CD4-positive, alpha-beta T cell treated with Interleukin-6 at 100 ng/mL for 8 hours (primary cell): ENCODE data around the gene VSTM4.

ENCODE experiments used
- DNase-seq: peaks from one replicate; pipeline ENCODE4 v3.0.0-alpha.2; 2020; ENCODE audit warnings: mixed read lengths, low spot score

VSTM4 gene

GRCh38 chr10:49116509-49117375, 1.4 kb upstream of the VSTM4 start:
- no peak for DNase-seq

- no peak for DNase-seq
These were observed 630 bp upstream of the VSTM4 start for GRCh38 chr10:49115796-49116508.

DNA sequence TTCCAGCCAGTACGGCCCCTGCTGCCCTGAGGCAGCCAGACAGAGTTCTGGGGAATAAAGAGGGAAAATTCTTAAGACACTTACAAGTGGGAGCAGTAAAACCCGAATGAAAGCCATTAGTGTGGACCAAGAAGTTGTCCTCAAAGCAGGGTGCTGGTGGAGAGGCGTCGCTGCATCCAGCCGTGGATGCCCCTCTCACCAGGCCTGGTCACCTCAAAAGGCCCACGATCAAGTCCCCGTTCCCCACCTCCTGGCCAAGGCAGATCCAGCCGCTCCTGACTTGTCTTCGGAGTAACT, 656 bp downstream of the VSTM4 start:
- DNase-seq, result no peak

DNA sequence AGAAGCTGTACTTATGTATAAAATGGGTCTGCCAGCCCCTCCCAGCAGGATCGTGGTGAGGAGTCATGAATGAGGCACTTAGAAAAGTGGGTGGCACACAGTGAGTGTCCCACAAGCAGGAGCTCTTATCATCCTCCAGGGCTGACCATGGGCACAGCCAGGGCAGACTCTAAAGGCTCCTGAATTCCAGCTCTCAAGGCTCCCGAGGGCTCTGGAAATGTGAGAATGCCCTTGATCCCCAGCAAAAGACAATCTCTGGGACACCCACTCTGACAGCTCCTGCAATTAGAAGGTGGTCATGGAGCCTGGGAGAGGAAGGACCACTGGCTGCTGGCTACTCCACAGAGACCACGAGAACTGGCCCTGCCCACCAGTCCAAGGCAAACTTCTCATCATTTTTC, 1.6 kb downstream of the VSTM4 start:
- DNase-seq, result no peak

GRCh38 chr10:49112851-49113250, 2.5 kb downstream of the VSTM4 start:
- no peak for DNase-seq

- no peak for DNase-seq
These were observed 3.2 kb downstream of the VSTM4 start for GRCh38 chr10:49112098-49112497.

GRCh38 chr10:49111320-49111698, 4.0 kb downstream of the VSTM4 start:
- DNase-seq, result no peak

- DNase-seq, result no peak
These were observed 4.5 kb downstream of the VSTM4 start for GRCh38 chr10:49110684-49111319.

DNA sequence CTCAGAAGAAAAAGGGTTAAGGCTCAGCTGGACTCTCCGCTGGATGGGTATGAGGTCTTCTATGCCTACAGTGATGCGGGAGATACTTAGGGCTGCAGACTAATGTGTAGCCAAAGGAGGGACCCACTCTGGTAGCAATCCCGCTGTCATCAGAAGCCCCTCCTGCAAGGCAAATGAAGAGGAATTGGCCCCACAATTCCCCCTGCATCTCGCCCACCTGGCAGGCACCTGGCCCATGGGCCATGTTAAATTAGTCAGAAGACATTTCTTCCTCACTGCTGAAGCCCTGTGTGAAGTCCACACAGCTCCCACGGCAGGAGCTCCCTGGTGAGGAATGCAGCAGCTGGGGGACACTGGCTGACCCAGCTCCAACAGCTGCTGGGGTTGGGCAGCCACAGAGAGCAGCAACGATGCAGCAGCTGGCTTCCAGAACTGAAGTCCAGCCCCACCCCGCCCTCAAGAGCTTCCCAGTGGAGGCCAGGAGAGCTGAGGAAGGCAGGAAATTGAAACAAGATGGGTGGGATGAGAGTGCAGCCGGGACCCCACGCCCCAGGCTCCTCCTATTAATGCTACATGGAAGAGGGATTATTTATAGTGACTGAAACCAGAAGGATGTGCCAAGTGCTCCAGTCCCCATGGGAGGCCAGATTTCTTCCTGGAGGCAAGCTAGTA, 5.5 kb downstream of the VSTM4 start:
- DNase-seq, result no peak

GRCh38 chr10:49108656-49109055, 6.7 kb downstream of the VSTM4 start:
- no peak for DNase-seq

DNA sequence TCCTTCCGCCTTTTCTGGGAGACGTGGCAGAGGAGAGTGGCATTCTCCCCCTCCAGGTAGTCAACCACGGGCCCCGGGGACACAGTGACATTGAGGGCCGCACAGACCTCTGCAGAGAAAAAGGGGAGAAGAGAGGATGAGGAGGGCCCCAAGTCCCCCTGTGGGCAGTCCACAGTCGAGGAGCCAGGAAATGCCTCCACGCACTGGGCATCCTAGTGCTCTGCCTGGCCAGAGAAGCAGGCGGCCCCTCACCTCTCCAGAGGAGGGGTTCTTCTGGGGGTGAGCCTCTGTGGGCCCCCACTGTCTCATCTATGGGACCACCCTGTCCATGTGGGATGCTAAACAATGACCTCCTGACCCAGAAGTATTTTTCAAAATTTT, 7.4 kb downstream of the VSTM4 start:
- no peak for DNase-seq

- no peak for DNase-seq
These were observed 8.0 kb downstream of the VSTM4 start for GRCh38 chr10:49107111-49107886.

DNA sequence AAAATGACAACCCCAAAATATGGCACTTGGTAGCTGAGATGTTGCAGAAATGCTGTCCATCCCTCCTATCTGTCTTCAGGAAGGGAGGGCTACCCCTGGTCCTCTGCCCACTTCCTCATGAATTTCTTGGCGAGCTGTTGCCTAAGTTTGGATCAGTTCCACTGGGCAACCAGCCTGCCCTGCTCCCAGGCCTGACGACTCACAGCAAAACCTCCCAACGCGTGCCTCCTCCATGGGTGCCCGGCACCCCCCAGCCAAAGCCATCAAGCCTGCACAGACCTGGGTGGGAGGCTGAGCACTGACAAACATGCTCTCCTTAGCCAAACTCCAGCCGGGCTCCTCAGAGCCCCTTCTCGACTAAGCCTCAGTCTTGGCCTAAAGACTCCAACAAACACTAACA, 8.9 kb downstream of the VSTM4 start:
- no peak for DNase-seq

- DNase-seq, result no peak
These were observed 10.2 kb downstream of the VSTM4 start for GRCh38 chr10:49105076-49105475.

DNA sequence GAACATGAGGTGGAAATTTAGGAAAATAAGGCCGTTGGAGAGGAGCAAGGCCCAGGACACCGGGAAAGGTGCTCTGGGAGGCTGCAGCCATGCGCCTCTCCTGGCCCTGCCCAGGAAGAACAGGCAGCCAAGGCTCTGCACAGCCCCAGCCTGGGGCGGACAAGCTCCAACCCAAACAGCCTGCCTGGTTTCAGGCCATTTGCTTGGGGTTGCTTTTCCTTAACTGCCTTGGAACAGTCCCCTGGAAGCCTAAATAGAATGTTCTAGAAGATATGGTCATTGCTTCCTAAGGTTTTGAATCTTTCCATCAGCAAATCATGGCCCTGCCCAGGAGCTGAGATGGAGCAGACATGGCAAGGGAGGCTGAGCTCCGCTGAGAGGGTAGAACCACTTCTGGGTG, 11.0 kb downstream of the VSTM4 start:
- no peak for DNase-seq

DNA sequence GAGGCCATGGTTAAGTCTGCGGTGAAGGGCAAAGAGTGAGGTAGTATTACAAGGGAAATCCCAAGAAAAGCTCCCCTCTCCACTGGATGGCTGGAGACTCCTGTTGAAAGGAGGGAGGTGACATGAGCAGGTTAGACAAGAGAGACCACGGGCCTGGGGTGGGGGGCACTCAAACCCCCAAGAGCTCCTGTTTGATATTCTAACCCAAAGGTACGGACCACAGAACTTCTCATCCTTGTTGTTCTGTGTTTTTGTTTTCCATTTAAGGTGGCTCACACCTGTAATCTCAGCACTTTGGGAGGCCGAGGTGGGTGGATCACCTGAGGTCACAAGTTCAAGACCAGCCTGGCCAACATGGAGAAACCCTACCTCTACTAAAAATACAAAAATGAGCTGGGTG, 11.6 kb downstream of the VSTM4 start:
- DNase-seq, result no peak

DNA sequence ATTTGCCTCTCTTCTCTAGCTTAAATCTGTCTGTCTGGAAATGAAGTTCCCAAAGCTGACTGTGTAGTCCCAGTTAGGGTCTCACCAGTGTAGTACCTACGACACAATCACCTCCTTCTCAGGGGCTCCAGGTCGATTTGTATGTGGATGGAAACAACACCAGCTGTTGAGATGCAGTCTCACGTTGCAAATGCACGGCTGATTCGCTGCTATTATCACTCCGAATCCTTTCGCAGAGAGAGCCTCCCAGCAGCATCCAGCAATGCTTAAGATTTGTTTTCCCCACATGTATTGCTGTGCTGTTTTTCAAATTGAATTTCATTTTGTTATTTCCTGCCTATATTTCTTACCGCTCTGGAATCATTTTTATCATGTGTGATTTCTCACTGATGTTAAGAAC, 16.3 kb downstream of the VSTM4 start:
- DNase-seq, result no peak

DNA sequence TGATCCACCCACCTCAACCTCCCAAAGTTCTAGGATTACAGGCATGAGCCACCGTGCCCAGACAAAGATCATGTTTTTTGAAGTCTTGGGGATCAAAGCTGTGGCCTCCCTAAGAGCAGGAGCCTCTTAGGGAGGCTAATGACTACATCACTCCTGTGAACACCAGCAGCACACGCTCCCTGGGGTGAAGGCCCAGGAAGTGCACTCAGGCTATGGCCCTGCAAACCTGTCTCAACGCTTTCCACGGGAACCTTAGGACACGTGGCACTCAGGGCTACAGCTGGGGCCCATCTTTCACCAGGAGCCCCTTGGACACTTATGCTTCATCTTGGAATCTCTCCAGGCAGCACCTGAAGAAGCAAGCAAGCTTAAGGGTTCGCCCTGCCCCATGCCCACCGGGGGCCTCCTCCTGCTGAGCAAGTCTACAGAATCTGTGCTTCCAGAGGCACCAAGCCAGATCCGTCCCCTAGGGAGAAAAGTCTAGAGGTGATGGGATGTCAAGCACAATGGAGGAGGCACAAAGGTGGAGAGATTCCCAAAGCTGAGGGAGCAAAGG, 18.4 kb downstream of the VSTM4 start:
- no peak for DNase-seq

GRCh38 chr10:49094646-49095045, 20.7 kb downstream of the VSTM4 start:
- DNase-seq, result no peak

GRCh38 chr10:49093922-49094321, 21.4 kb downstream of the VSTM4 start:
- no peak for DNase-seq

- no peak for DNase-seq
These were observed 22.8 kb downstream of the VSTM4 start for GRCh38 chr10:49092477-49092876.
